Measurements from ENCODE around the gene SPATA17.

- no peak for TF ChIP-seq CTCF (IDR thresholded peaks at IDR 0.05 in 4 of 5, conservative IDR thresholded peaks at IDR 0.05 in 1 of 5)
- TF ChIP-seq POLR2A (IDR thresholded peaks at IDR 0.05) = no peak
Observed at GRCh38 chr1:217586586-217586985, 44.6 kb upstream of the SPATA17 start.
